Measurements from ENCODE around the gene GALE.

- TF ChIP-seq CTCF (conservative IDR thresholded peaks at IDR 0.05; ENCODE audit: low read depth, low read length), result no peak
- TF ChIP-seq POLR2A (IDR thresholded peaks at IDR 0.05; ENCODE audit: low read depth, low read length), result no peak
- no peak for TF ChIP-seq RAD21 (IDR thresholded peaks at IDR 0.05; ENCODE audit: low read length)
- no peak for TF ChIP-seq RCOR1 (IDR thresholded peaks at IDR 0.05; ENCODE audit: insufficient replicate concordance, low read length)
- no peak for TF ChIP-seq BHLHE40 (IDR thresholded peaks at IDR 0.05; ENCODE audit: low read depth, low read length)
- no peak for TF ChIP-seq USF2 (IDR thresholded peaks at IDR 0.05; ENCODE audit: low read depth, low read length)
- TF ChIP-seq SMC3 (IDR thresholded peaks at IDR 0.05; ENCODE audit: low read depth, low read length), result no peak
- TF ChIP-seq RFX5 (IDR thresholded peaks at IDR 0.05; ENCODE audit: low read depth, low read length), result no peak
- no peak for TF ChIP-seq MAFK (IDR thresholded peaks at IDR 0.05; ENCODE audit: low read depth, low read length)
- no peak for TF ChIP-seq CHD1 (IDR thresholded peaks at IDR 0.05; ENCODE audit: low read depth, low read length)
- TF ChIP-seq FOS (IDR thresholded peaks at IDR 0.05; ENCODE audit: low read depth, low read length), result no peak
- no peak for TF ChIP-seq CEBPB (IDR thresholded peaks at IDR 0.05; ENCODE audit: low read depth, low read length)
- TF ChIP-seq ELK1 (IDR thresholded peaks at IDR 0.05; ENCODE audit: borderline replicate concordance, low read depth, low read length), result no peak
Measured at GRCh38 chr1:23806280-23806679, 5.7 kb upstream of the GALE start.

Data from IMR-90 (cell line).